Measurements from ENCODE around the gene GNAI1.

The GNAI1 gene

DNA sequence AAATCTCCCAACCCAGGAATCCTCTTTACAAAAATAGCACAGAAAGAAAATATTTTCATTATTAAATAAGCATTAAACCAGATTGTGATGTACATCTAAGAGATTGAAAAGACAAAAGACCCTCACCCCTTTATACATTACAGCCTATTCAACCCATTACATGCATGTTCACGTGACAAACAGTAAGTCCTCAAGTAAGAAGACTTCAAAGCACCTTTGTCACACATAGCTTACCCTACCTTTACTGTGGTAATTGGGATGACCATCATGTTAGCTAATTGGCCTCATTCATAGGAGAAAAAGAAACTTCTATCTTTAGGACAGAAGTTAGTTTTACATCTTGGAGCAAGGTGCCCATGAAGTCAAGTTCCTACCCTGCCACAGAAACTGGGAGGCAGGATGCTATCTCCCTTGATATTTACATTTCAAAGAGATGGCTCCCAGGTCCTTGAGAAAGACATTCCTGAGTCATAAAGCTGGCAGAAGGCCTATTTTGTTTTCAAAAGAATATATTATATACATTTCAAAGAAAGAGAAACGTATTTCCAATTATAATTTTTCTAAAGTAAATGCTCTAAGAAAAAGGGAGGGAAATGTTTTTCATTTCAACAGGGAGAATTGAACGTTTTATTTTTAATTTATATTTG lies 48.1 kb downstream of the GNAI1 start:
- DNase-seq (ENCODE audit: insufficient read length, low spot score) (no peak), FAIRE-seq (no peak)
- TF ChIP-seq, protein P1, sequence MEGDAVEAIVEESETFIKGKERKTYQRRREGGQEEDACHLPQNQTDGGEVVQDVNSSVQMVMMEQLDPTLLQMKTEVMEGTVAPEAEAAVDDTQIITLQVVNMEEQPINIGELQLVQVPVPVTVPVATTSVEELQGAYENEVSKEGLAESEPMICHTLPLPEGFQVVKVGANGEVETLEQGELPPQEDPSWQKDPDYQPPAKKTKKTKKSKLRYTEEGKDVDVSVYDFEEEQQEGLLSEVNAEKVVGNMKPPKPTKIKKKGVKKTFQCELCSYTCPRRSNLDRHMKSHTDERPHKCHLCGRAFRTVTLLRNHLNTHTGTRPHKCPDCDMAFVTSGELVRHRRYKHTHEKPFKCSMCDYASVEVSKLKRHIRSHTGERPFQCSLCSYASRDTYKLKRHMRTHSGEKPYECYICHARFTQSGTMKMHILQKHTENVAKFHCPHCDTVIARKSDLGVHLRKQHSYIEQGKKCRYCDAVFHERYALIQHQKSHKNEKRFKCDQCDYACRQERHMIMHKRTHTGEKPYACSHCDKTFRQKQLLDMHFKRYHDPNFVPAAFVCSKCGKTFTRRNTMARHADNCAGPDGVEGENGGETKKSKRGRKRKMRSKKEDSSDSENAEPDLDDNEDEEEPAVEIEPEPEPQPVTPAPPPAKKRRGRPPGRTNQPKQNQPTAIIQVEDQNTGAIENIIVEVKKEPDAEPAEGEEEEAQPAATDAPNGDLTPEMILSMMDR (IDR thresholded peaks at IDR 0.05; ENCODE audit: insufficient read depth, missing control alignments), result no peak

DNA sequence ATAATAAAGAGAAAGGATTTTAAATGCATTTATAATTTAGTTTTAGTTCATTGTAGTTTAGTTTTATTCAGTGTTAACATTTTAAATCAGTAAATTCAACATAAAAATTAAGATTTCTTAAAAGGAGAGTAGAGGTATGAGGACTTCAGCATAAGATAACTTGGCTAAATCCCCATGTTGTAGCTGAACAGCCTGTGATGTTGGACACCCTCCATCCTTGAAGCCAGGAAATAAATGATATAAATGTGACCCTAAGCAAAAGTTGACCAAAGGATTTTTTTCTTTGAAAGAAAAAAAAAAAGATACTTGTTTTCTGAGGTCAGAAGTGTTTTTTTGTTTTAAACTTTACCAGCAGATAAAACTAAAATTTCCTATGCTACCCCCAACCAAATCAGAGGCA lies 48.7 kb downstream of the GNAI1 start:
- TF ChIP-seq, protein P1 (IDR thresholded peaks at IDR 0.05; ENCODE audit: insufficient read depth, missing control alignments), result no peak
- no peak for DNase-seq (ENCODE audit: insufficient read length, low spot score)
- no peak for FAIRE-seq

DNA sequence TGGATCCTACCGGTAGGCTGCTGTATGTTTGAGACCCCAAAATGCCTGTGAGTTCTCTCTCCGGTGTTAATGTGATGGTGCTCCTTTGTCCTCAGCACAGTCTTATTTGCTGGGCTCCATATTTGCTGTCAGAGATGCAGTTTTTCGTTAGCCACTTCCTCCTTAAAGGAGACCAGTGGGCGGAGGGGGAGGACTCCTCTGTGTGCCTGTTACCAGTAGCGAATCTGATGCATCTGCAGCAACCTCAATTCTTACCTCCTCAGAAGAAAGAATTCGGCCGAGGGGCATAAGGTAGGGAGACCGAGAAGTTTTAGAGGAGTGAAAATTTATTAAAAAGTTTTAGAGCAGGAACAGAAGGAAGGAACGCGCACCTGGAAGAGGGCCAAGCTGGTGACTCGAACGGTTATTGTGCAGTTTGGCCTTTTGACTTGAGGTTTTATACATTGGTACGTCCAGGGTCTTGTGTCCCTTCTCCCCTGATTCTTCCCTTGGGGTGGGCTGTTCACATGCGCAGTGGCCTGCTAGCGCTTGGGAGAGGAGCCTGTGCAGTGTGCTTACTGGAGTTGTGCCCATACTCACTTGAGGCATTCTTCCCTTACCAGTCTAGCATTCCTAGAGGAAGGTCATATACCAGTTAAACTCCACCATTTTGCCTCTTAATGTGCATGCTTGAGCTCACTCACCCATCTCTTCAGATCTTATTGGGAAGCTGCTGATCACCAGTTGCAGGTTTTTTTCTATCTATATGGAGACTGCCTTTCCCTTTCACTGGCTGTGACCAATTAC lies 49.5 kb downstream of the GNAI1 start:
- TF ChIP-seq, protein P1 (IDR thresholded peaks at IDR 0.05; ENCODE audit: insufficient read depth, missing control alignments), result no peak
- DNase-seq (ENCODE audit: insufficient read length, low spot score) (no peak), FAIRE-seq (no peak)

- TF ChIP-seq, protein P1 (IDR thresholded peaks at IDR 0.05; ENCODE audit: insufficient read depth, missing control alignments), result no peak
- DNase-seq (ENCODE audit: insufficient read length, low spot score), result no peak
- no peak for FAIRE-seq
These were observed 50.1 kb downstream of the GNAI1 start for GRCh38 chr7:80184693-80185092.

- FAIRE-seq (no peak), DNase-seq (ENCODE audit: insufficient read length, low spot score) (no peak)
- TF ChIP-seq, protein P1 (IDR thresholded peaks at IDR 0.05; ENCODE audit: insufficient read depth, missing control alignments), result no peak
These were observed 50.9 kb downstream of the GNAI1 start for GRCh38 chr7:80185571-80185970.

- TF ChIP-seq, protein P1 (IDR thresholded peaks at IDR 0.05; ENCODE audit: insufficient read depth, missing control alignments), result no peak
- DNase-seq (ENCODE audit: insufficient read length, low spot score), result no peak
- FAIRE-seq, result no peak
These were observed 52.1 kb downstream of the GNAI1 start for GRCh38 chr7:80186721-80187120.

DNA sequence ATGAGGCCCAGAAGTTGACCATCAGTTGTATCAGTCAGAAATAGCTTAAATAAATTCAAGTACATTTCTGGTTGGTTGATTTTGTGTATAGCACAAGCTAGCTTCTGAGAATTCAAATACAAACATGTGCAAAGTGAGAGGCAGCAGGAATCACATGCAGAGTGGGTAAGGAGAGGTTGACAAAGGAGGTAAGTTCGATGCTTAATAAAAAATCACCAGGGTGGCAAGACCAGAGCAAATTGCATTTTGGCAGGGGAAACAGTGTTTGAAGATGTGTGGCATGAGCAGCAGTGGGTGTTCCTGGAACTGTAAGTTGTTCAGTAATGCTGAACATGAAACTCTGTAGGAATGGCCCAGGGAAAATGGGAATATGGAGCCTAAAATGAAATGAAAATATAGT lies 52.6 kb downstream of the GNAI1 start:
- TF ChIP-seq, protein P1 (IDR thresholded peaks at IDR 0.05; ENCODE audit: insufficient read depth, missing control alignments), result no peak
- FAIRE-seq, result no peak
- no peak for DNase-seq (ENCODE audit: insufficient read length, low spot score)
